H9 (cell line): ENCODE results near the gene CDC16. TPM values are rescaled to one million over a fixed set of nuclear protein-coding genes. Genes with fewer than 3 reads are reported as not detected.

Experiments used
- DNase-seq: peaks from one replicate; pipeline ENCODE4 v3.0.0-alpha.2; 2017
- H2AFZ ChIP-seq: one replicate; pipeline ENCODE4 v1.6.1; 2013; ENCODE audit warnings: mild to moderate bottlenecking, low read length, control low read depth, moderate library complexity
- H2AK5ac ChIP-seq: 2 replicates; pipeline ENCODE4 v1.6.1; 2013; ENCODE audit warnings: low read length, control low read depth, mixed read lengths; ENCODE audit not compliant: insufficient read length
- H2BK120ac ChIP-seq: one replicate; pipeline ENCODE4 v1.6.1; 2013; ENCODE audit warnings: low read depth, mild to moderate bottlenecking, low read length, control low read depth, inconsistent platforms; ENCODE audit not compliant: poor library complexity, severe bottlenecking
- H2BK12ac ChIP-seq: 2 replicates; pipeline ENCODE4 v1.6.1; 2013; ENCODE audit warnings: low read length, control low read depth, mixed read lengths, low read depth; ENCODE audit not compliant: insufficient read length
- H2BK15ac ChIP-seq: 2 replicates; pipeline ENCODE4 v1.6.1; 2013; ENCODE audit warnings: low read depth, low read length, control low read depth
- H2BK20ac ChIP-seq: one replicate; pipeline ENCODE4 v1.6.1; 2013; ENCODE audit warnings: low read depth, mild to moderate bottlenecking, low read length, control low read depth, inconsistent platforms; ENCODE audit not compliant: poor library complexity, severe bottlenecking
- H2BK5ac ChIP-seq: 2 replicates; pipeline ENCODE4 v1.6.1; 2013; ENCODE audit warnings: low read length, control low read depth, mixed read lengths; ENCODE audit not compliant: insufficient read length
- H3K14ac ChIP-seq: 2 replicates; pipeline ENCODE4 v1.6.1; 2013; ENCODE audit warnings: low read length, control low read depth; ENCODE audit not compliant: insufficient read depth
- H3K18ac ChIP-seq: 2 replicates; pipeline ENCODE4 v1.6.1; 2013; ENCODE audit warnings: low read depth, mild to moderate bottlenecking, mixed read lengths, low read length, control low read depth; ENCODE audit not compliant: insufficient read length
- H3K23ac ChIP-seq: 2 replicates; pipeline ENCODE4 v1.6.1; 2013; ENCODE audit warnings: low read length, control low read depth, mixed read lengths, low read depth; ENCODE audit not compliant: insufficient read length
- H3K23me2 ChIP-seq: 2 replicates; pipeline ENCODE4 v1.6.1; 2013; ENCODE audit warnings: low read depth, mild to moderate bottlenecking, mixed read lengths, low read length, control low read depth; ENCODE audit not compliant: insufficient read length, poor library complexity, severe bottlenecking
- H3K27ac ChIP-seq: 2 replicates; pipeline ENCODE4 v1.5.1; 2013; ENCODE audit warnings: low read length, control low read depth, mixed read lengths, low read depth; ENCODE audit not compliant: insufficient read length
- H3K27me3 ChIP-seq: 2 replicates; pipeline ENCODE4 v1.6.1; 2013; ENCODE audit warnings: low read length, control low read depth, inconsistent platforms; ENCODE audit not compliant: insufficient read depth
- H3K4ac ChIP-seq: 2 replicates; pipeline ENCODE4 v1.6.1; 2013; ENCODE audit warnings: low read depth, mild to moderate bottlenecking, control low read depth, inconsistent platforms, low read length, moderate library complexity
- H3K4me1 ChIP-seq: 2 replicates; pipeline ENCODE4 v1.6.1; 2013; ENCODE audit warnings: low read length, control low read depth, inconsistent platforms; ENCODE audit not compliant: insufficient read depth
- H3K4me2 ChIP-seq: 2 replicates; pipeline ENCODE4 v1.6.1; 2013; ENCODE audit warnings: low read length, control low read depth, mixed read lengths; ENCODE audit not compliant: insufficient read length, insufficient read depth
- H3K56ac ChIP-seq: 2 replicates; pipeline ENCODE4 v1.6.1; 2013; ENCODE audit warnings: low read depth, mild to moderate bottlenecking, mixed read lengths, low read length, control low read depth; ENCODE audit not compliant: insufficient read length
- H3K79me1 ChIP-seq: 2 replicates; pipeline ENCODE4 v1.6.1; 2013; ENCODE audit warnings: low read depth, mild to moderate bottlenecking, moderate library complexity, low read length, control low read depth, inconsistent platforms; ENCODE audit not compliant: insufficient read depth, poor library complexity, severe bottlenecking
- H3K79me2 ChIP-seq: 2 replicates; pipeline ENCODE4 v1.6.1; 2013; ENCODE audit warnings: low read length, control low read depth, inconsistent platforms; ENCODE audit not compliant: insufficient read depth
- H3K9ac ChIP-seq: 2 replicates; pipeline ENCODE4 v1.6.1; 2013; ENCODE audit warnings: low read length, control low read depth, mixed read lengths; ENCODE audit not compliant: insufficient read length; ENCODE audit errors: extremely low read depth
- H3K9me3 ChIP-seq: one replicate; pipeline ENCODE4 v1.6.1; 2013; ENCODE audit warnings: low read depth, low read length, inconsistent platforms; ENCODE audit not compliant: control insufficient read depth
- H3T11ph ChIP-seq: one replicate; pipeline ENCODE4 v1.6.1; 2013; ENCODE audit warnings: mild to moderate bottlenecking, low read length, control low read depth, inconsistent platforms
- H4K20me1 ChIP-seq: one replicate; pipeline ENCODE4 v1.6.1; 2013; ENCODE audit not compliant: control insufficient read depth, insufficient read length, insufficient read depth
- H4K5ac ChIP-seq: 2 replicates; pipeline ENCODE4 v1.6.1; 2013; ENCODE audit warnings: low read depth, mild to moderate bottlenecking, mixed read lengths, low read length, control low read depth; ENCODE audit not compliant: insufficient read length
- H4K8ac ChIP-seq: replicated peaks from 2 replicates; pipeline ENCODE4 v1.6.1; 2013; ENCODE audit warnings: low read length, control low read depth, mixed read lengths, low read depth; ENCODE audit not compliant: insufficient read length
- H4K91ac ChIP-seq: 2 replicates; pipeline ENCODE4 v1.6.1; 2013; ENCODE audit warnings: low read depth, mild to moderate bottlenecking, moderate library complexity, mixed read lengths, low read length, control low read depth; ENCODE audit not compliant: insufficient read length
- H3K27ac Mint-ChIP-seq, 3 experiments: 2 replicates in 2 of 3; 3 replicates in 1 of 3; pipeline ENCODE4 v1.8.0; 2020 to 2021; ENCODE audit warnings: mixed read lengths in 3 of 3, mild to moderate bottlenecking in 1 of 3, moderate library complexity in 1 of 3
- H3K27me3 Mint-ChIP-seq: 2 replicates; pipeline ENCODE4 v1.8.0; 2021; ENCODE audit warnings: low read depth, mild to moderate bottlenecking, moderate library complexity, mixed read lengths
- H3K36me3 Mint-ChIP-seq, 3 experiments: 2 replicates in 2 of 3; 3 replicates in 1 of 3; pipeline ENCODE4 v1.8.0; 2020 to 2021; ENCODE audit warnings: low read depth in 3 of 3, mixed read lengths in 3 of 3; ENCODE audit not compliant: insufficient read depth in 1 of 3
- H3K4me1 Mint-ChIP-seq, 2 experiments: 2 replicates each; pipeline ENCODE4 v1.8.0; 2020; ENCODE audit warnings: mixed read lengths in 2 of 2
- H3K4me3 Mint-ChIP-seq, 2 experiments: 2 replicates in 1 of 2; 3 replicates in 1 of 2; pipeline ENCODE4 v1.8.0; 2020 to 2021; ENCODE audit warnings: mild to moderate bottlenecking in 2 of 2, mixed read lengths in 2 of 2, moderate library complexity in 1 of 2
- H3K9me3 Mint-ChIP-seq, 2 experiments: 2 replicates in 1 of 2; 3 replicates in 1 of 2; pipeline ENCODE4 v1.8.0; 2020; ENCODE audit warnings: mild to moderate bottlenecking in 2 of 2, mixed read lengths in 2 of 2, moderate library complexity in 1 of 2
- CTCF ChIP-seq: fragments of 200-600 bp; sonication (generic); conservative IDR thresholded peaks from 3 replicates; pipeline ENCODE4 v1.8.0; 2021; ENCODE audit warnings: antibody characterized with exemption, mild to moderate bottlenecking
- WGBS: extraction: QIAGEN DNeasy Blood & Tissue Kit; methylation state at CpG from one replicate; pipeline ENCODE4 v1.1.7; 2013; ENCODE audit warnings: missing lambda C conversion rate, low lambda C conversion rate, mixed read lengths; ENCODE audit not compliant: insufficient read length; ENCODE audit errors: extremely low coverage; 5-methylcytosine and 5-hydroxymethylcytosine counted together
- total RNA-seq: library from RNA; stranded (reverse); gene quantifications from 2 replicates; pipeline ENCODE4 v1.2.1, GENCODE V29; 2021

The CDC16 gene
- total RNA-seq, 1 experiment from 2014 or later, result 91.9 TPM

- H3K4me3 Mint-ChIP-seq, result no peak overlapping the region
Observed at GRCh38 chr13:114203536-114203935, 31.2 kb upstream of the CDC16 start.

More at GRCh38 chr13:114203536-114203935, 31.2 kb upstream of the CDC16 start:
- H3K23me2 ChIP-seq, result no peaks in the 10 kb centered on the region
- H2BK15ac ChIP-seq, result no peak overlapping the region
- no peak overlapping the region for H4K91ac ChIP-seq
- H2BK12ac ChIP-seq, result no peak overlapping the region
- no peak overlapping the region for H2AK5ac ChIP-seq
- H3K36me3 Mint-ChIP-seq, result peaks cover 0 to 4% (median 0%) of the 10 kb centered on the region in 3 experiments; a peak in 2 of 7 replicates
- H3K9me3 Mint-ChIP-seq, result peaks cover 21 to 25% of the 10 kb centered on the region in 2 experiments
- peaks cover 11% of the 10 kb centered on the region for H3K9me3 ChIP-seq
- H2BK120ac ChIP-seq, result no peak overlapping the region
- H3T11ph ChIP-seq, result no peak overlapping the region
- H4K8ac ChIP-seq, result no peak overlapping the region
- H3K79me2 ChIP-seq, result no peaks in the 10 kb centered on the region
- H3K56ac ChIP-seq, result no peak overlapping the region
- H3K27ac Mint-ChIP-seq, result no peak overlapping the region
- WGBS, result no CpG with 5 or more reads among the region's 4 CpGs
- no peak overlapping the region for H3K9ac ChIP-seq
- no peak overlapping the region for H2BK5ac ChIP-seq
- peaks cover 12 to 13% of the 10 kb centered on the region in 2 experiments for H3K4me1 Mint-ChIP-seq
- H3K14ac ChIP-seq, result no peak overlapping the region
- no peak for TF ChIP-seq CTCF
- H3K4me2 ChIP-seq, result no peak overlapping the region
- H3K18ac ChIP-seq, result no peak overlapping the region
- H3K23ac ChIP-seq, result no peak overlapping the region
- no peak for DNase-seq
- H2BK20ac ChIP-seq, result no peak overlapping the region
- no peaks in the 10 kb centered on the region for H4K20me1 ChIP-seq
- H3K27ac ChIP-seq, result no peak overlapping the region
- no peak overlapping the region for H2AFZ ChIP-seq
- no peaks in the 10 kb centered on the region for H3K79me1 ChIP-seq
- no peak overlapping the region for H4K5ac ChIP-seq
- H3K27me3 ChIP-seq, result no peaks in the 10 kb centered on the region
- no peak overlapping the region for H3K4ac ChIP-seq
- H3K27me3 Mint-ChIP-seq, result peaks cover 2% of the 10 kb centered on the region
- H3K4me1 ChIP-seq, result peaks cover 2% of the 10 kb centered on the region; the same call in 1 of the 2 replicates
